Activated B cell treated with CpG ODN at 0.5 μM for 24 hours (primary cell): ENCODE measurements around the gene LSAMP. TPM values are rescaled to one million over a fixed set of nuclear protein-coding genes. Genes with fewer than 3 reads are reported as not detected.

ENCODE experiments used
- ATAC-seq: fragments of 200-7000 bp; cut with Tn5 transposase; one replicate; pipeline ENCODE4 v1.10.0; 2021; ENCODE audit warnings: low read depth, mild to moderate bottlenecking, moderate library complexity
- CTCF ChIA-PET: fragments of 350-600 bp; sonication (Branson Sonifier 250); formaldehyde crosslinking; loops from one replicate; lab custom pipeline; 2021; ENCODE audit warnings: antibody characterized with exemption; lab: Charles Lee
- POLR2A ChIA-PET: fragments of 350-600 bp; sonication (Branson Sonifier 250); formaldehyde crosslinking; loops from one replicate; lab custom pipeline; 2021; ENCODE audit warnings: antibody characterized with exemption; lab: Charles Lee
- DNase-seq: peaks from one replicate; pipeline ENCODE4 v3.0.0; 2022
- H3K27ac Mint-ChIP-seq: one replicate; pipeline ENCODE4 v1.8.0; 2020; ENCODE audit warnings: mixed read lengths
- H3K27me3 Mint-ChIP-seq: one replicate; pipeline ENCODE4 v1.8.0; 2021; ENCODE audit warnings: mixed read lengths
- H3K36me3 Mint-ChIP-seq: one replicate; pipeline ENCODE4 v1.8.0; 2021; ENCODE audit warnings: low read depth, mixed read lengths
- H3K4me1 Mint-ChIP-seq: one replicate; pipeline ENCODE4 v1.8.0; 2021; ENCODE audit warnings: mixed read lengths
- H3K4me3 Mint-ChIP-seq: one replicate; pipeline ENCODE4 v1.8.0; 2020; ENCODE audit warnings: mild to moderate bottlenecking, mixed read lengths
- H3K9me3 Mint-ChIP-seq: one replicate; pipeline ENCODE4 v1.8.0; 2020; ENCODE audit warnings: mixed read lengths
- intact Hi-C: fragments of 100-400 bp; cut with micrococcal nuclease; formaldehyde crosslinking; loops from one replicate; pipeline ENCODE4 v1.15.1; 2024
- total RNA-seq: library from RNA; stranded (reverse); gene quantifications from 2 replicates; pipeline ENCODE4 v1.2.3, GENCODE V29; 2022
- TF ChIP-seq, protein P1 (sequence below): fragments of 200-600 bp; IDR thresholded peaks from one replicate; pipeline ENCODE4 v1.8.0; 2022; ENCODE audit warnings: antibody characterized with exemption, mild to moderate bottlenecking

The LSAMP gene
- total RNA-seq, 1 donor from 2014 or later: 0.16 TPM

DNA sequence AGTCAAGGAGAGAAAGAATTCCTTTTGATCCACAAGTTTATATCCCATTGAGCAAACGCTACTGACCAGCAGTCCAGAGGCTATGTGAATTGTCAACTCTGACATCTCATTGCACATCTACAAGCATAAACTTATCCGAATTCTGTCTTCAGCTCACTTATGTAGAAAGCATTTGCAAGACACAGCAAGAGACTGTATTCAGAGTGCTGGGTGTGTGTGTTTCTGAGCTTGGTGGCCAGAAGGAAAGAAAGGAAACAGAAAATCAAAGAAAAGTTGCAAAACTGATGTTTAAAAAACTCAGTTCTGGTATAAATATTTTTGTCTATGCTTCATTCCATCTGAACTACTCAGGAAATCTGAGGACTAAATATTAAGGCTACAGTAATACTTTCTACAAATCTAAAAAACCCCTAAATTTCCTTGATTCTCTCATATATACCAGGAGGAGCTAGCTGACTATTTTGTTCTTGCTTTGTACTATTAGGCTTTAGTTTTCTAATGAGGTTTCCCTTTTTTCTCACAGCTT, 45.5 kb downstream of the LSAMP start:
- Mint-ChIP-seq H3K27me3 (no peaks in the 10 kb centered on the region), H3K4me1 (no peaks in the 10 kb centered on the region), H3K36me3 (no peaks in the 10 kb centered on the region), H3K27ac (no peak overlapping the region), H3K4me3 (no peak overlapping the region), H3K9me3 (no peaks in the 10 kb centered on the region)
- TF ChIP-seq, protein P1, sequence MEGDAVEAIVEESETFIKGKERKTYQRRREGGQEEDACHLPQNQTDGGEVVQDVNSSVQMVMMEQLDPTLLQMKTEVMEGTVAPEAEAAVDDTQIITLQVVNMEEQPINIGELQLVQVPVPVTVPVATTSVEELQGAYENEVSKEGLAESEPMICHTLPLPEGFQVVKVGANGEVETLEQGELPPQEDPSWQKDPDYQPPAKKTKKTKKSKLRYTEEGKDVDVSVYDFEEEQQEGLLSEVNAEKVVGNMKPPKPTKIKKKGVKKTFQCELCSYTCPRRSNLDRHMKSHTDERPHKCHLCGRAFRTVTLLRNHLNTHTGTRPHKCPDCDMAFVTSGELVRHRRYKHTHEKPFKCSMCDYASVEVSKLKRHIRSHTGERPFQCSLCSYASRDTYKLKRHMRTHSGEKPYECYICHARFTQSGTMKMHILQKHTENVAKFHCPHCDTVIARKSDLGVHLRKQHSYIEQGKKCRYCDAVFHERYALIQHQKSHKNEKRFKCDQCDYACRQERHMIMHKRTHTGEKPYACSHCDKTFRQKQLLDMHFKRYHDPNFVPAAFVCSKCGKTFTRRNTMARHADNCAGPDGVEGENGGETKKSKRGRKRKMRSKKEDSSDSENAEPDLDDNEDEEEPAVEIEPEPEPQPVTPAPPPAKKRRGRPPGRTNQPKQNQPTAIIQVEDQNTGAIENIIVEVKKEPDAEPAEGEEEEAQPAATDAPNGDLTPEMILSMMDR: no peak
- intact Hi-C loops: no loop called here
- ChIA-PET CTCF (no interaction called here), POLR2A (no interaction called here)
- ATAC-seq (no peak), DNase-seq (no peak)

DNA sequence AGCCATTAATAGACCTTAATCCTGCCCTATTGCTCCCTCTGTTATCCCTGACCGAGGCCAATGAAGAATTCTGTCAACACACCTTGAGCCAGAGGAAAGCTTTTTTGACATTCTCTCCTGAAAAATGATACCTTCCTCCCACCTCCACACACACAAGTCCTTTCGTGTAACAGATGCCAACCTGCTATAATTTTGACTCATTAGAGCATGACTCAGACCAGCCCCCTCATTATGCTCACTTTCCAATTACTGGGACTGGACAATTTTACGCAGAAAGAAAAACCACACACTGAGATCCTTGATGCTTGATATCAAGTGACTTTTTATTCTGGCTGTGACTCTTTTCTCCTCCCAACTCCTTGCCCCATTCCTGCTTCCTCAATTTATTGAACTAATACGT, 50.9 kb downstream of the LSAMP start:
- H3K4me1 Mint-ChIP-seq: no peaks in the 10 kb centered on the region
- intact Hi-C loops: no loop called here
- CTCF ChIA-PET: no interaction called here
- DNase-seq (no peak), ATAC-seq (no peak)
- no peaks in the 10 kb centered on the region for H3K36me3 Mint-ChIP-seq
- TF ChIP-seq, protein P1: no peak
- H3K4me3 Mint-ChIP-seq: no peak overlapping the region
- H3K27me3 Mint-ChIP-seq: no peaks in the 10 kb centered on the region
- no peak overlapping the region for H3K27ac Mint-ChIP-seq
- H3K9me3 Mint-ChIP-seq: peaks cover 2% of the 10 kb centered on the region
- POLR2A ChIA-PET: no interaction called here

DNA sequence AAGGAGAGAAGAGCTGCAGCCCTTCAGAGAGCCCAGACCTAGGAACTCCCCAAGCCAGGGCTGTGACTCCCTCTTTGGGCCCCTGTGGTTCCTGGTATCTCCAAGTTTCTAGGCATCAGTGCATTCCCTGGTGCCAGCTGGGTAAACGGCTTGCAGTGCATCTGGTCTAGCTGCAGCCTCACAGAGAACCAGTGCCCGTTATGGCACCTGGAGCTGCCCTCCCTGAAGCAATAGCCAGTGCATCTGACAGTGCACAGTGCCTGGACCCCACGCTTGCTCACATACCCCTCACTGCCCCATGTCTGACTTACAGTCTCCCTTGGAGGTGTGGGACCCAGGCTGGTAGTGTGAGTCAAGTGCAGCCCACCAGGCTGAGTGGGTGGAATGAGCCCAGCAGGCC, 52.1 kb downstream of the LSAMP start:
- Mint-ChIP-seq H3K36me3 (no peaks in the 10 kb centered on the region), H3K27ac (no peak overlapping the region), H3K4me1 (no peaks in the 10 kb centered on the region), H3K27me3 (no peaks in the 10 kb centered on the region), H3K9me3 (peaks cover 2% of the 10 kb centered on the region), H3K4me3 (no peak overlapping the region)
- DNase-seq: no peak
- CTCF ChIA-PET: no interaction called here
- POLR2A ChIA-PET: no interaction called here
- no peak for ATAC-seq
- TF ChIP-seq, protein P1: no peak
- intact Hi-C loops: no loop called here

DNA sequence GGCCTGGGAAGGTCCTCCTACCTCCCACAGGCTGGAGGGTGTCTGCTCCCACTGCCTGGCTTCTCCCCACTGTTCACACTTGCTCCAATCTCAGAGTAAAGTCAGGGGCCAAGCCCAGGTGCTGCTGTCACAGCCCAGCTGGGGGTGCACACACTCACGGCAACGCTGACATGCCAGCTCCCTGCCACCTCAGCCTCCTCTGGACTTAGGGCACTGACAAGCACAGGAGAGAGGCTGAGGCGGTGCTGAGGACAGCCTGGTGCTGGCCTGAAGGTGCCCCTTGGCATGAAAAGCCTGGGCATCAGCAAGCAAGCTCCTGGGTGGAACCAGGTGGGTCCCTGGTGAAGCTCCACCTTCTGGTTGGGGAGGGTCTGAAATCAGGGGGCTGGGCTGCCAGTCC, 53.0 kb downstream of the LSAMP start:
- ATAC-seq (no peak), DNase-seq (no peak)
- TF ChIP-seq, protein P1: no peak
- Mint-ChIP-seq H3K27ac (no peak overlapping the region), H3K4me3 (no peak overlapping the region), H3K9me3 (peaks cover 4% of the 10 kb centered on the region), H3K27me3 (no peaks in the 10 kb centered on the region), H3K4me1 (no peaks in the 10 kb centered on the region), H3K36me3 (no peaks in the 10 kb centered on the region)
- intact Hi-C loops: no loop called here
- CTCF ChIA-PET: no interaction called here
- POLR2A ChIA-PET: no interaction called here

DNA sequence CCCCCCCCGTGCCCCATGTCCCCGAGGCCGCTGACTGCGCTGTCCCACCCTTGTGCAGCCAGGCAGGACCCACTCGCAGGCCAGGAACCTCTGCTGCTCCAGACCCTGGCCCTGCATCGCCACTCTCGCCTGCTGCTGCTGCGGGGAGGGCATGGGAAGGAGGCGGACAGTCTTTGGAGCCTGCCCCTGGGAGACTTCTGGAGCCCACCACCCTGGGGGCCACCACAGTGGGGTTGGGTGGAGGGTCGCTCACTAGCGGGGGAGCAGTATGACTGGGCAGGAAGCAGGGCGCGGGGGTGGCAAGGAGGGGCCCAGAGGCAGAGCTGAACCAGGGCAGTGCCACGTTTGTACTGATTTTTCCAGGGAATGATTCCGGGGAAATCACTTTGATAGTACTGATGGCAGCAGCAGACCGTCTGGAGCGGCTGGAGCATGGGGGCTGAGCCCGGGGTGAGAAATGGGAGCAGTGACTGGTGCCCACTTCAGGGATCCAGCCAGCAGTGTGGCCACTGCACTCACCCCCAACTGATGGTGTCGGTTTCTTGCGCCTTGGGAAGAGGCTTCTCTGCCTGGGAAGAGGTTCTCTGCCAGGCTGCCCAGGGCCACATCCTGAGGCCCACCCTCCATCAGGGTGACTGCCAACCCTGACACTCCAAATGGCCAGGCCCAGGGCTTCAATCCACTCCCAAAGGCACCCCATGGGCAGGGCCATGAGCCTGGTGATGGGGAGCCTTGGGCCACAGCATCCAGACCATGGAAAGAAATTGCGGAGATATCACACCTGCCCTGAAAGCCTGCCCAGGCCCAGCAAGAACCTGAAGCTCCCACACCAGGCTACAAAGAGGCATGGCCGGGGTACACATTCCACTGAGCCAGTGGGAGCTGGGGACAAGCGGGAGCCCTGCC, 53.7 kb downstream of the LSAMP start:
- no peak for ATAC-seq
- CTCF ChIA-PET: no interaction called here

More for the DNA sequence above, 53.7 kb downstream of the LSAMP start:
- peaks cover 4% of the 10 kb centered on the region for H3K9me3 Mint-ChIP-seq
- H3K27ac Mint-ChIP-seq: no peak overlapping the region
- no peak for DNase-seq
- TF ChIP-seq, protein P1: no peak
- no peak overlapping the region for H3K4me3 Mint-ChIP-seq
- H3K36me3 Mint-ChIP-seq: no peaks in the 10 kb centered on the region
- no peaks in the 10 kb centered on the region for H3K4me1 Mint-ChIP-seq
- no peaks in the 10 kb centered on the region for H3K27me3 Mint-ChIP-seq
- intact Hi-C loops: no loop called here
- POLR2A ChIA-PET: no interaction called here
